GM12878 (cell line): ENCODE results near the gene CENPA. TPM values are rescaled to one million over a fixed set of nuclear protein-coding genes. Genes with fewer than 3 reads are reported as not detected.

Source experiments
- ATAC-seq: fragments of 200-7000 bp; cut with Tn5 transposase; 3 replicates; pipeline ENCODE4 v1.9.1; 2020; ENCODE audit warnings: mild to moderate bottlenecking, moderate library complexity
- BruUV-seq: library from RNA; stranded (reverse); fragments of 400-500 nt; replicated peaks from 2 replicates; lab custom pipeline; 2021; lab: Mats Ljungman, UMichigan
- CTCF ChIA-PET: fragments of 300-600 bp; sonication (Branson Sonifier 250); formaldehyde crosslinking; extraction: SDS; loops from one replicate; lab custom pipeline; 2021; ENCODE audit warnings: inconsistent platforms; lab: Yijun Ruan, JAX
- POLR2A ChIA-PET: fragments of 350-600 bp; formaldehyde crosslinking; extraction: SDS; loops from one replicate; lab custom pipeline; 2021; ENCODE audit warnings: inconsistent platforms; lab: Charles Lee
- RAD21 ChIA-PET: fragments of 300-600 bp; sonication (Branson Sonifier 250); formaldehyde crosslinking; loops from one replicate; lab custom pipeline; 2023; ENCODE audit warnings: antibody characterized with exemption; ENCODE audit not compliant: unreplicated experiment; lab: Charles Lee
- SMC1A ChIA-PET: fragments of 300-600 bp; sonication (Branson Sonifier 250); formaldehyde crosslinking; loops from one replicate; lab custom pipeline; 2023; ENCODE audit not compliant: unreplicated experiment, uncharacterized antibody; lab: Charles Lee
- DNase-seq: peaks from one replicate; pipeline ENCODE4 v3.0.0-alpha.2; 2011; ENCODE audit warnings: low read depth, low spot score
- FAIRE-seq: peaks from 3 replicates; lab custom pipeline; 2011; peaks lifted over from hg19 to GRCh38; lab: Jason Lieb, UNC
- H2AFZ ChIP-seq: 2 replicates; pipeline ENCODE4 v1.6.0; 2011; ENCODE audit warnings: low read depth, low read length, control low read depth; ENCODE audit not compliant: control insufficient read depth
- H3K27ac ChIP-seq: 2 replicates; pipeline ENCODE4 v1.5.1; 2011; ENCODE audit warnings: control low read depth; ENCODE audit not compliant: control insufficient read depth, insufficient read depth
- H3K27me3 ChIP-seq, 2 experiments: replicated peaks in 1 of 2; 2 replicates each; pipeline versions ENCODE4 v1.6.0 to v1.6.1; 2011; ENCODE audit warnings: low read length in 1 of 2; ENCODE audit not compliant: control insufficient read depth in 2 of 2, insufficient read depth in 2 of 2
- H3K36me3 ChIP-seq, 2 experiments: 2 replicates each; pipeline ENCODE4 v1.5.1; 2011; ENCODE audit warnings: low read length in 1 of 2; ENCODE audit not compliant: control insufficient read depth in 2 of 2, insufficient read depth in 2 of 2
- H3K4me1 ChIP-seq: 2 replicates; pipeline ENCODE4 v1.6.1; 2011; ENCODE audit warnings: mild to moderate bottlenecking, low read length, moderate library complexity, mixed read lengths; ENCODE audit not compliant: control insufficient read depth, insufficient read depth
- H3K4me2 ChIP-seq: 2 replicates; pipeline ENCODE4 v1.6.0; 2011; ENCODE audit warnings: control low read depth; ENCODE audit not compliant: control insufficient read depth, insufficient read depth
- H3K4me3 ChIP-seq: fragments of 200-600 bp; sonication (generic); 2 replicates; pipeline ENCODE4 v1.5.1; 2016
- H3K79me2 ChIP-seq: 2 replicates; pipeline ENCODE4 v1.6.0; 2011; ENCODE audit warnings: low read length; ENCODE audit not compliant: control insufficient read depth, insufficient read depth
- H3K9ac ChIP-seq: 2 replicates; pipeline ENCODE4 v1.8.0; 2011; ENCODE audit warnings: low read length, control low read depth, mixed read lengths; ENCODE audit not compliant: control insufficient read depth, insufficient read depth
- H3K9me3 ChIP-seq: replicated peaks from 3 replicates; pipeline ENCODE4 v1.5.1; 2011; ENCODE audit warnings: mild to moderate bottlenecking, low read length; ENCODE audit not compliant: control insufficient read depth, insufficient read depth
- H4K20me1 ChIP-seq: 2 replicates; pipeline ENCODE4 v1.6.0; 2011; ENCODE audit not compliant: control insufficient read depth, insufficient read depth
- DPF2 ChIP-seq: fragments of 450-650 bp; IDR thresholded peaks from 2 replicates; pipeline ENCODE4 v1.6.1; 2017; ENCODE audit warnings: mild to moderate bottlenecking
- FOXK2 ChIP-seq: fragments of 450-650 bp; IDR thresholded peaks from 2 replicates; pipeline ENCODE4 v1.6.1; 2017; ENCODE audit warnings: mild to moderate bottlenecking, moderate library complexity
- IKZF1 ChIP-seq: fragments of 450-650 bp; conservative IDR thresholded peaks from 2 replicates; pipeline ENCODE4 v1.6.1; 2017; ENCODE audit warnings: antibody characterized with exemption, mild to moderate bottlenecking
- IKZF2 ChIP-seq, 2 experiments: fragments of 450-650 bp; IDR thresholded peaks; 2 replicates each; pipeline ENCODE4 v1.6.1; 2017; ENCODE audit warnings: mild to moderate bottlenecking in 2 of 2, moderate library complexity in 2 of 2
- IRF5 ChIP-seq: fragments of 450-650 bp; IDR thresholded peaks from 2 replicates; pipeline ENCODE4 v1.6.1; 2017; ENCODE audit warnings: borderline replicate concordance
- RELB ChIP-seq: fragments of 450-650 bp; IDR thresholded peaks from 2 replicates; pipeline ENCODE4 v1.6.1; 2017; ENCODE audit warnings: low read depth, mild to moderate bottlenecking, moderate library complexity
- SMAD5 ChIP-seq: IDR thresholded peaks from 2 replicates; pipeline ENCODE4 v1.6.1; 2016; ENCODE audit warnings: antibody characterized with exemption, low read depth
- TCF7 ChIP-seq: IDR thresholded peaks from 2 replicates; pipeline ENCODE4 v1.6.1; 2014; ENCODE audit warnings: antibody characterized with exemption, borderline replicate concordance
- ZBED1 ChIP-seq: IDR thresholded peaks from 2 replicates; pipeline ENCODE4 v1.6.1; 2016; ENCODE audit warnings: borderline replicate concordance
- WGBS: methylation state at CpG from one replicate; pipeline ENCODE4 v1.1.6; 2016; ENCODE audit warnings: low lambda C conversion rate; ENCODE audit not compliant: insufficient replicate concordance, insufficient coverage; ENCODE audit errors: missing lambda C conversion rate; 5-methylcytosine and 5-hydroxymethylcytosine counted together
- in situ Hi-C: fragments of 300-500 bp; cut with MboI; formaldehyde crosslinking; loops from 9 replicates; pipeline ENCODE4 v1.14.3; 2018; ENCODE audit warnings: mixed read lengths
- intact Hi-C: fragments of 100-400 bp; cut with micrococcal nuclease; formaldehyde crosslinking; loops from one replicate; pipeline ENCODE4 v1.14.2; 2022; ENCODE audit not compliant: unreplicated experiment
- polyA plus RNA-seq, 11 experiments: library from polyadenylated mRNA; depleted of rRNA in 4 of 11; unstranded in 6 of 11; stranded (reverse) in 5 of 11; fragments of >200 nt; fragmentation: Nextera tagmentation in 4 of 11; fragmentation: Illumina TruSeq in 1 of 11; extraction: Ambion mirVana in 4 of 11; extraction: Trizol in 1 of 11; gene quantifications; 1 replicate in 1 of 11; 2 replicates in 10 of 11; pipeline versions ENCODE4 v1.2.1 to v1.2.3, GENCODE V29; 2011 to 2016; ENCODE audit warnings: inconsistent platforms in 2 of 11, missing spikeins in 2 of 11, low read depth in 1 of 11
- total RNA-seq, 4 experiments: library from RNA; depleted of rRNA in 3 of 4; stranded (reverse); fragments of >200 nt in 3 of 4; fragmentation: Illumina TruSeq in 1 of 4; extraction: Trizol in 1 of 4; gene quantifications; 2 replicates each; pipeline versions ENCODE4 v1.2.1 to v1.2.3, GENCODE V29; 2013 to 2021

CENPA gene
- total and polyA plus RNA-seq, 10 of the 15 experiments (the other 5 are each of a cell fraction or from before 2014, with no cell fraction given), result 8.1 to 66.6 (median 36.7) TPM

GRCh38 chr2:26816893-26817292, 31.0 kb downstream of the CENPA start (continued):
- no peak for TF ChIP-seq DPF2
- TF ChIP-seq FOXK2, result no peak
- no peak for TF ChIP-seq RELB
- TF ChIP-seq IRF5, result no peak
- TF ChIP-seq IKZF1, result no peak
- TF ChIP-seq TCF7, result no peak
- no peak for TF ChIP-seq ZBED1
- TF ChIP-seq IKZF2 (IDR thresholded peaks at IDR 0.05), result no peak

GRCh38 chr2:26818255-26818654, 32.4 kb downstream of the CENPA start:
- ChIA-PET RAD21 (no interaction called here), SMC1A (no interaction called here), CTCF (no interaction called here), POLR2A (no interaction called here)
- BruUV-seq, result no TSS peak
- Histone ChIP-seq H3K27me3 (no peaks in the 10 kb centered on the region), H3K4me1 (no peaks in the 10 kb centered on the region), H4K20me1 (no peaks in the 10 kb centered on the region), H3K9ac (no peak overlapping the region), H2AFZ (no peak overlapping the region), H3K4me2 (no peak overlapping the region), H3K4me3 (no peak overlapping the region), H3K27ac (no peak overlapping the region), H3K79me2 (no peaks in the 10 kb centered on the region), H3K9me3 (no peaks in the 10 kb centered on the region), H3K36me3 (no peaks in the 10 kb centered on the region)
- in situ Hi-C loops, result no loop called here
- TF ChIP-seq SMAD5, result no peak
- 36% methylated on average over 5 of the region's 5 CpGs for WGBS
- FAIRE-seq, result no peak
- intact Hi-C loops, result no loop called here
- ATAC-seq, result no peak
- no peak for DNase-seq
